OCI-LY3 (cell line): ENCODE results near the gene MDM1.
A peak's percentile ranks its signal among the peaks of the same experiment; 100 is the strongest.

Experiments
- H2AFZ ChIP-seq: fragments of 200-600, 300-600 bp; shearing (Covaris generic); 2 replicates; pipeline ENCODE4 v1.6.0; 2014; ENCODE audit warnings: antibody characterized with exemption, low read depth, low read length
- H3K27ac ChIP-seq: fragments of 200-600, 300-600 bp; sonication (generic); 2 replicates; pipeline ENCODE4 v1.5.1; 2014; ENCODE audit warnings: mild to moderate bottlenecking, low read length, moderate library complexity, mixed read lengths
- H3K27me3 ChIP-seq: fragments of 200-600, 300-600 bp; sonication (generic); 2 replicates; pipeline ENCODE4 v1.6.1; 2014; ENCODE audit warnings: low read depth, low read length, mixed read lengths
- H3K36me3 ChIP-seq: fragments of 200-600, 300-600 bp; sonication (generic); replicated peaks from 2 replicates; pipeline ENCODE3; 2014; ENCODE audit warnings: low read depth, low read length, mixed read lengths
- H3K4me1 ChIP-seq: fragments of 300-600, 200-600 bp; sonication (generic); 2 replicates; pipeline ENCODE4 v1.6.1; 2014; ENCODE audit warnings: low read length, mixed read lengths
- H3K4me2 ChIP-seq: fragments of 200-600, 300-600 bp; sonication (generic); 2 replicates; pipeline ENCODE4 v1.6.1; 2014; ENCODE audit warnings: low read length, mixed read lengths
- H3K4me3 ChIP-seq: fragments of 300-600, 200-600 bp; sonication (generic); 2 replicates; pipeline ENCODE4 v1.5.1; 2014; ENCODE audit warnings: antibody characterized with exemption, mild to moderate bottlenecking, low read length, moderate library complexity
- H3K79me2 ChIP-seq: fragments of 300-600, 200-600 bp; shearing (Covaris generic); 2 replicates; pipeline ENCODE4 v1.6.1; 2014; ENCODE audit warnings: mild to moderate bottlenecking, low read length, mixed read lengths
- H3K9ac ChIP-seq: fragments of 300-600, 200-600 bp; shearing (Covaris generic); 2 replicates; pipeline ENCODE4 v1.6.0; 2014; ENCODE audit warnings: mild to moderate bottlenecking, low read length, moderate library complexity
- H3K9me3 ChIP-seq: fragments of 200-600, 300-600 bp; shearing (Covaris generic); 2 replicates; pipeline ENCODE4 v1.6.1; 2014; ENCODE audit warnings: low read length, mixed read lengths; ENCODE audit not compliant: insufficient read depth
- H4K20me1 ChIP-seq: fragments of 200-600, 300-600 bp; sonication (generic); 2 replicates; pipeline ENCODE4 v1.6.1; 2016; ENCODE audit warnings: low read length, mixed read lengths; ENCODE audit not compliant: insufficient read depth
- EZH2phosphoT487 ChIP-seq: fragments of 200-600 bp; shearing (Covaris generic); IDR thresholded peaks from 2 replicates; pipeline ENCODE4 v1.6.1; 2018; ENCODE audit warnings: antibody characterized with exemption, mixed run types, low read depth
- TF ChIP-seq, protein P1 (sequence below): fragments of 200-600, 300-600 bp; sonication (generic); IDR thresholded peaks from 2 replicates; pipeline ENCODE4 v1.5.1; 2014; ENCODE audit warnings: antibody characterized with exemption, low read length, low read depth

Gene MDM1

DNA sequence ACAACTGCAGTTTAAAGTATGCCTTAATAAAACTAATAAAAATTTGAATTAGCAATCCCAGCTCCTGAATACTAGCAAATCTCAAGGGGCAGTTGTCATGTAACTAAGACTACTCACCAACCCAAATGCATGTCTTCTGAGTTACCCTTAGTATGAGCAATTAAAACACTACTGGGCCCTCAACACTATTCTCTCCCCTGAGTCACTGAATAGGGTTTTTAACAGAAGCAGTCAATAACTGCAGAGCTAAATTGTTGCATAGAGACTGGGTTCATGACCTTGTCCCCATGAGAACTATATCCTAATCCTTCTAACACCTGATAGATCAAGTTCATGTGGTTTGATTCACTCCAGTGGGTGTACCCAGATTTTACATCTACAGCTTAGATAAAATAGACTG, 38.8 kb downstream of the MDM1 start:
- H3K4me3 ChIP-seq: no peak overlapping the region
- H4K20me1 ChIP-seq: no peaks in the 10 kb centered on the region
- peaks cover 13% of the 10 kb centered on the region for H3K4me1 ChIP-seq
- no peak overlapping the region for H2AFZ ChIP-seq
- H3K9ac ChIP-seq: no peak overlapping the region
- no peak overlapping the region for H3K4me2 ChIP-seq
- no peak overlapping the region for H3K27ac ChIP-seq
- no peaks in the 10 kb centered on the region for H3K36me3 ChIP-seq
- no peaks in the 10 kb centered on the region for H3K79me2 ChIP-seq
- TF ChIP-seq, protein P1, sequence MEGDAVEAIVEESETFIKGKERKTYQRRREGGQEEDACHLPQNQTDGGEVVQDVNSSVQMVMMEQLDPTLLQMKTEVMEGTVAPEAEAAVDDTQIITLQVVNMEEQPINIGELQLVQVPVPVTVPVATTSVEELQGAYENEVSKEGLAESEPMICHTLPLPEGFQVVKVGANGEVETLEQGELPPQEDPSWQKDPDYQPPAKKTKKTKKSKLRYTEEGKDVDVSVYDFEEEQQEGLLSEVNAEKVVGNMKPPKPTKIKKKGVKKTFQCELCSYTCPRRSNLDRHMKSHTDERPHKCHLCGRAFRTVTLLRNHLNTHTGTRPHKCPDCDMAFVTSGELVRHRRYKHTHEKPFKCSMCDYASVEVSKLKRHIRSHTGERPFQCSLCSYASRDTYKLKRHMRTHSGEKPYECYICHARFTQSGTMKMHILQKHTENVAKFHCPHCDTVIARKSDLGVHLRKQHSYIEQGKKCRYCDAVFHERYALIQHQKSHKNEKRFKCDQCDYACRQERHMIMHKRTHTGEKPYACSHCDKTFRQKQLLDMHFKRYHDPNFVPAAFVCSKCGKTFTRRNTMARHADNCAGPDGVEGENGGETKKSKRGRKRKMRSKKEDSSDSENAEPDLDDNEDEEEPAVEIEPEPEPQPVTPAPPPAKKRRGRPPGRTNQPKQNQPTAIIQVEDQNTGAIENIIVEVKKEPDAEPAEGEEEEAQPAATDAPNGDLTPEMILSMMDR: no peak
- TF ChIP-seq EZH2phosphoT487: no peak
- H3K27me3 ChIP-seq: no peaks in the 10 kb centered on the region
- no peaks in the 10 kb centered on the region for H3K9me3 ChIP-seq

DNA sequence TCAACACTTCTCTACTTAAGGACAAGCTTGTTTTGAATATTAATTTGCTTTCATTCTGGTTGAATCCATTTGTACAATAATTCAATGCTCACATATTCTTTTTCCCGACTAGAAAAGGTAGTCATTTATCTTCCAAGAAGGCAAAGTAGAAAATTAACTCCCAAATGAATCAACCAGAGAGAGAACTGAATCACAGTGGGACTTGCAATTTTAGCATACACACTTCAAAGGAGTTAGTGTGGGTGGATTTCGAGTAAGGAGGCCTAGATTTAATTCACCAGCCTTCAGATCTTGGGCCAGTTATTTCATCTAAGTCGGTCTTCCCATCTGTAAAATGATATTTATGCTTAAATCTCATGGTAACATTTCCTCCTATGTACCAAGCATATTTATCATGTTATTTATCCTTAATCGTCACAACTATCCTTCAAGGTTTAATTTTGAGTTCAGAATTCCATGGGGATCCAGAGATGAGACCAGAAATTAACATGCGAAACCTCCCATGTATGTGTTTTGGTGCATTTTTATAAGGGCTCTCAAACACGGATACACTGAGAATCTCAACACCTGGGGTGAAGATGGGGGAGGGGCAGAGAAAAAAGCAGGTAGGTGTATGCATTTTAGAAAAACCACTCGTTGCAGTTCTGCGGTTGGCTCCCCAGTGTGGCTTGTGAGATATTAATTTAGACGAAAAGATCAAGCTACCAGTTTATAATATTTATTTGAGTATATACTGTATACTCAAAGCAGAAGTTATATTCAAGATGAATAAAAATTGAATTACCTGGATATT, 39.8 kb downstream of the MDM1 start:
- no peak for TF ChIP-seq EZH2phosphoT487
- TF ChIP-seq, protein P1: no peak
- no peak overlapping the region for H3K4me3 ChIP-seq
- H3K9ac ChIP-seq: no peak overlapping the region
- H2AFZ ChIP-seq: no peak overlapping the region
- H4K20me1 ChIP-seq: no peaks in the 10 kb centered on the region
- peaks cover 13% of the 10 kb centered on the region for H3K4me1 ChIP-seq
- H3K27me3 ChIP-seq: no peaks in the 10 kb centered on the region
- H3K27ac ChIP-seq: no peak overlapping the region
- H3K4me2 ChIP-seq: no peak overlapping the region
- H3K36me3 ChIP-seq: no peaks in the 10 kb centered on the region
- H3K79me2 ChIP-seq: no peaks in the 10 kb centered on the region
- no peaks in the 10 kb centered on the region for H3K9me3 ChIP-seq

DNA sequence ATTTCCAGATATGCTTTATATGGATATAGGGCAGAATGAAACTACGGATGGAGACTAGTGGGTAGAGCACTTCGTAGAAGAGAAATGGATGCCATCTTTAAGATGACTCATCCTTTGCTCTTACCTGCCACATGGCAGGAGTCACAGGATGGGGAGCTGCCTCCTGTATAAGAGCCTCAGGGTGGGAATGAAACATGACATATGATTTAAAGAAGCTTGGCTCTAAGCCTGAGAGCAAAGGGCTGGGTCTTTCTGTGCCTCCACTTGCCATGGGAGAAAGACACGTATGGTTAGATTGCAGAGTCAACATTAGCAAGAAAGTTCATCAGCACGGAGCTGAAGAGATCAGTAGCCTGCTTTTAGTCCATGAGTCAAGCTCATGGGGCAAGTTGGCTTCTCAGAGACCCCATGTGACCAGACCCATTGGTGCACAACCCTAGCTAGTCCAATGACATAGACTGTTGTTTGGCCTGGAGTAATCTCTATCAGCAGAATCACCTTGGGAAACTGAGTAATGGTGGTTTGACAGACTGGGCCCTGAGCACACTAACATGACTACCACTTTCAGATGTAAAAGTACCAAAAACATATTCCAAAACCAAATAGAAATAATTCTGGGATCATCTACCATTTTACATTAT, 40.6 kb downstream of the MDM1 start:
- H2AFZ ChIP-seq: no peak overlapping the region
- peaks cover 13% of the 10 kb centered on the region for H3K4me1 ChIP-seq
- no peak overlapping the region for H3K27ac ChIP-seq
- no peaks in the 10 kb centered on the region for H4K20me1 ChIP-seq
- no peak overlapping the region for H3K9ac ChIP-seq
- no peak overlapping the region for H3K4me3 ChIP-seq
- H3K9me3 ChIP-seq: no peaks in the 10 kb centered on the region
- H3K79me2 ChIP-seq: no peaks in the 10 kb centered on the region
- H3K4me2 ChIP-seq: no peak overlapping the region
- no peaks in the 10 kb centered on the region for H3K27me3 ChIP-seq
- no peaks in the 10 kb centered on the region for H3K36me3 ChIP-seq
- TF ChIP-seq, protein P1: no peak
- no peak for TF ChIP-seq EZH2phosphoT487

DNA sequence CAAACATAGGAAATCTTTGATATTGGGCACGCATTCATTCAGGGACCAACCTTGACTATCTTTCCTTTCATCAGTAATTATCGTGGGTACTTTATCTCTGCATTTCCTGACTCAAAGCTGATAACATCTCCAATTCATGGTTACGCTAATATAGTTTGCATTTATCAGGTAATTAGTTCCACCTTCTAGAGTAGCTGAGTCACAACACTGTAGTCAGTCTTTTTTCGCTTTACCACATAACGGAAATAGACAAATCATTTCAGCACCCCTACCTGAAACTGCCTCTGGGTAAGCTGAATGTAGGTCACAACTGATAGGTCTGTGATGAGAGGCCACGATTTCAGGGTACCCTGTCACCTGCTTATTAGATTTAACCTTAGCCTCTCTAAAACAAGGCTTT, 42.0 kb downstream of the MDM1 start:
- no peak for TF ChIP-seq EZH2phosphoT487
- TF ChIP-seq, protein P1: no peak
- peaks cover 2% of the 10 kb centered on the region for H3K27me3 ChIP-seq
- peaks cover 13% of the 10 kb centered on the region for H3K4me1 ChIP-seq
- H3K79me2 ChIP-seq: no peaks in the 10 kb centered on the region
- no peak overlapping the region for H3K27ac ChIP-seq
- H3K9me3 ChIP-seq: no peaks in the 10 kb centered on the region
- no peak overlapping the region for H3K9ac ChIP-seq
- no peak overlapping the region for H2AFZ ChIP-seq
- H3K4me3 ChIP-seq: peak overlapping the region; percentile 10
- peak overlapping the region; percentile 60 for H3K4me2 ChIP-seq
- no peaks in the 10 kb centered on the region for H3K36me3 ChIP-seq
- no peaks in the 10 kb centered on the region for H4K20me1 ChIP-seq
